Coronary artery (tissue), 2 donors: ENCODE data around the gene RTL1.

Experiments
- DNase-seq: peaks from one replicate; pipeline ENCODE4 v3.0.0-alpha.2; 2017; ENCODE audit warnings: low spot score
- H3K27ac ChIP-seq, 2 donors: fragments of 200-600 bp; sonication (generic); one replicate each; pipeline ENCODE4 v1.5.1; 2016 to 2019
- H3K4me3 ChIP-seq: fragments of 200-600 bp; sonication (generic); 2 replicates; pipeline ENCODE4 v1.5.1; 2016; ENCODE audit warnings: mild to moderate bottlenecking, moderate library complexity
- CTCF ChIP-seq: fragments of 200-600 bp; sonication (generic); IDR thresholded peaks from one replicate; pipeline ENCODE4 v1.5.1; 2019; ENCODE audit warnings: antibody characterized with exemption

The RTL1 gene

DNA sequence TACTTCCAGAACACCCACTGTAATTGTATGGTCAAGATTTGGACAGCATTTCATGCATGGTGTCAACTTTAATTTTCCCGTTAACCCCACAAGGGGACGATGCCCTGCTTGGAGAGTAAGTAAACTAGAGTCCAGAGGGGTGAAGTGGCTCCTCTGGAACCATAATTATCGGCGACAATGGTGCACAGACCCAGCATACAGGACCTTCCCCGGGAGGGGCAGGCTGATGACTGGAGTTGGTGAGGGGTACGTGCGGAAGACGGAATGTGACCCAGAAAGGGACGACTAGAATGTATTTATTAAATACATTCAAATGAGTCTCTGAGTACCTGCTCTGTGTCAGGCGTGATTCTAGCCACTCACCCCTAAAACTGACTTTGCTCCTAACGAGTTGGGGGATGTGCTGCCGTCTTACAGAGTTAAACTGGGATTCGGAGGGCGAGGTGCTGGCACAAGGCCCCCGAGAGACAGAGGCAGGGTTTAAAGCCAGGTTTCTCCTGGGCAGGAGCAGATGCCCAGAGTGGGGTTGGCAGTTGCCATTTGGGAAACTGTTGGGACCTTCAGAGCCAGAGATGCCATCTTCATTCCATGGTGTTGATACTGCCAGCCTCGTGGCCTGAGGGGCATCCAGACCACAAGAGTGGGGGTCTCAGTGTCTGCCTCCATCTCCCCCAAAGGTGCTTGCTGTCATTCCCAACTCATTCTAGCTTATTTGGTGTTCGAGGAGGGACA, 10.9 kb downstream of the RTL1 start:
- H3K4me3 ChIP-seq, result no peak overlapping the region
- DNase-seq, result peak; percentile 47
- no peak for TF ChIP-seq CTCF
- no peak overlapping the region for H3K27ac ChIP-seq

DNA sequence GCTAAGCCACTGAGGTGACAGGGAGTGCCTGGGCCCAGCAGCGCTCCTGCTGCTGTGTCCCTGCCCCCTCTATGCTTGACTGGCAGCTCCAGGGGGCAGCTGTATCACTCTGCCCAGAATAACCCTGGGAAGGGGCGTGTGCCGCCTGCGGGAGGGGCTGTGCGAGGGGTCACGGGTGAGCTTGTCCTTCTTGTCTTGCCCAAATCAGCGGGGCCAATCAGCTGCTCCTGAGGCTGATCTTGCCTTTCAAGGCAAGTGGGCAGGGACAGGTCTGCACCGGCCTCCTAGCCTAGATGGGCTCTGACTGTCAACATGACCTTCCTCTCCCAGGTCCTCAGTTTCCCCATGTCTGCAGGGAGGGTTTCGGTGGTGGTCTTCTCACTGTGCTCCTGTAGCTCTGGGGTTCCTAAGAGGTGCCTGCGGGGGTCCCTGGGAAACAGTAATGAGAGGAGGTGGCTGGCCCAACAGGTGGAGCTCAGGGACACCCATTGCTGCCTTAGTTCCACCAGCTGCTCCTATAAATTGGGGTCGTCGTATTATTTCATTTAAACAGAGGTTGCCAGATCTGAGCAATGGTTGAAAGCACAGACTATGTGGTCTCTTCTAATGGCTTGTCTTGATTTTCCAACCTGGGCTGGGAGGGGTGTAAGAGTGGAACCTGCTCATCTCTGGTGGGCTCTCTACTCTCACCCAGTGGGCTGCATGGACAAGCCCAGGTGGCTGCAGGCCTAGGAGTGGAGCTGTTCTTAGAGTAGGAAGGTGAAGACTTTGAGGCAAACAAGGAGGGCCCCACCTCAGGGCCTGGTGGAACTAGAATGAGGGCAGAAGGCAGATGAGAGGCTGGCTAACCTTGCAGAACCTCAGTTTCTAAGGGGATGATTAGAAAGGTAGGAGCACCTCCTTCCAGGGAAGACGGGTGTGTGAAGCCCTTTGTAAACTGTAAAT, 11.7 kb downstream of the RTL1 start:
- Histone ChIP-seq H3K27ac (no peak overlapping the region), H3K4me3 (no peak overlapping the region)
- no peak for TF ChIP-seq CTCF
- peak; percentile 52 for DNase-seq

GRCh38 chr14:100891051-100891450, 12.5 kb downstream of the RTL1 start:
- Histone ChIP-seq H3K27ac (no peak overlapping the region), H3K4me3 (no peak overlapping the region)
- DNase-seq, result no peak
- no peak for TF ChIP-seq CTCF

- DNase-seq, result peak; percentile 56
- Histone ChIP-seq H3K4me3 (no peak overlapping the region), H3K27ac (no peak overlapping the region)
- TF ChIP-seq CTCF, result no peak
Measured at GRCh38 chr14:100890061-100890850, 13.3 kb downstream of the RTL1 start.

GRCh38 chr14:100889641-100890040, 13.9 kb downstream of the RTL1 start:
- peak; percentile 59 for DNase-seq
- no peak overlapping the region for H3K4me3 ChIP-seq
- no peak for TF ChIP-seq CTCF
- no peak overlapping the region for H3K27ac ChIP-seq

GRCh38 chr14:100888789-100889315, 14.7 kb downstream of the RTL1 start:
- H3K4me3 ChIP-seq, result no peak overlapping the region
- DNase-seq, result no peak

More at GRCh38 chr14:100888789-100889315, 14.7 kb downstream of the RTL1 start:
- no peak overlapping the region for H3K27ac ChIP-seq
- no peak for TF ChIP-seq CTCF
